ACHN (cell line): ENCODE data around the gene ATP6V0B.

ENCODE experiments used
- DNase-seq: peaks from one replicate; pipeline ENCODE4 v3.0.0-alpha.2; 2015
- in situ Hi-C: cut with HindIII; loops from 2 replicates; pipeline ENCODE4 v1.10.0; 2017; ENCODE audit warnings: low sequenced_read_pairs, low pct_ligation_motif_present, low pct_unique_long_range_greater_than_20kb

Gene ATP6V0B

DNA sequence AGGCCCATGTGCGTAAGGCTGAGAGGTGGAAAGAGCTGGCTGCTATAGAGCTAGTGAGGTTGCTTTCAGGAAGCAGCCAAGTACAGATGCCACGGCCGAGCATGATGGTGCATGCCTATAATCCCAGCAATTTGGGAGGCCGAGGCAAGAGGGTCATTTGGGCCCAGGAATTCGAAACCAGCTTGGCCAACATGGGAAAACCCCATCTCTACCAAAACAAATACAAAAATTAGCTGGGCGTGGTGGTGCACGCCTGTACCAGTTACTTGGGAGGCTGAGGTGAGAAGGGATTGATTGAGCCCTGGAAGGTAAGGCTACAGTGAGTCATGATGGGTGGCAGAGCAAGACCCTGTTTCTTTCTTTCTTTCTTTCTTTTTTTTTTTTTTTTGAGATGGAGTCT is 19.3 kb downstream of the ATP6V0B start:
- DNase-seq: no peak
- in situ Hi-C loops: no loop called here

DNA sequence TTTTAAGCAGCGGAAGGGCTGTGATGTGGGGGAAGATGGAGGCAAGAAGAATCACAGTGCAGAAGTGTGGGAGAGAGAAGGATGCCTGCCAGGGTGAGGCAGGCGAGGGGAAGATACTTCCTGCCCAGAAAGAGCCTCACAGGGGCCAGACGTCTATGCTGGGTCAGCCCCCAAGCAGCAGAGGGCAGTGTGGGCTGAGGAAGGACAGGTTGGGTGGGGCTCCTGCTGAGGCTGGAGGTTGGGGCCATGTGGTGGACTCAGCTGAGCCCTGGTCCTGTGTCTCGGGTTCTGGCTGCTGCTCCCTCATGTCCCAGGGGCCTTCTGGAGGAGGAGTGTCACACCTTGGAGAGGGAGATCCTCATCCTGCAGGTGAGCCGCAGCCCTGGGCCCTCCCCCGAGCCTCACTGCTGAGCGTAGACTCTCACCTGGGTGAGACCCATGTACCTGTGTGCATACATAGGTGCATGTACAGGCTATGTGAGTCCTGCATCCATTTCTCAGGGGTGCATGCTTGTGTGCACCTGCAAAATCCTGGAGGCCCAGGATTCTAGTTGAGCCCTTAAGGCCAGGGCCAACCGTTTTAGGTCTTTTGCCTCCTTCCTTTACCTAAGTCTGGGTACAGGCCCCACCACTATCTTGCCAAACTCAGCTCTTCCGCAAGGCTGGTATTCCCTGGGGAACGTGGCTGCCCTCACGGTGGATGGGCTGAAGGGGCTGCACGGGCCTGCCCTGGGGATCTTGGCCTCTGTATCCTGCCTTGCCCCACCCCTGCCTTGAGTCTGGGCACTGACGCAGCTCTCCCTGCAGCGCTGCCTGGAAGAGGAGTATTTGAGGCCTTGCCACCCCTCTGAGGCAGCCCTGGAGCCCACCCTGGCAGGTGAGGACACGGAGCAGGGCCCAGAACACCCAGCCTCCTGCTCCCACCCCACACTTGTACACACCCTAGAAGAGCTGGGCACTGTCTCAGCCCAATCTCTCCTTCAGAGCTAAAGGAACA is 20.3 kb downstream of the ATP6V0B start:
- in situ Hi-C loops: no loop called here

DNA sequence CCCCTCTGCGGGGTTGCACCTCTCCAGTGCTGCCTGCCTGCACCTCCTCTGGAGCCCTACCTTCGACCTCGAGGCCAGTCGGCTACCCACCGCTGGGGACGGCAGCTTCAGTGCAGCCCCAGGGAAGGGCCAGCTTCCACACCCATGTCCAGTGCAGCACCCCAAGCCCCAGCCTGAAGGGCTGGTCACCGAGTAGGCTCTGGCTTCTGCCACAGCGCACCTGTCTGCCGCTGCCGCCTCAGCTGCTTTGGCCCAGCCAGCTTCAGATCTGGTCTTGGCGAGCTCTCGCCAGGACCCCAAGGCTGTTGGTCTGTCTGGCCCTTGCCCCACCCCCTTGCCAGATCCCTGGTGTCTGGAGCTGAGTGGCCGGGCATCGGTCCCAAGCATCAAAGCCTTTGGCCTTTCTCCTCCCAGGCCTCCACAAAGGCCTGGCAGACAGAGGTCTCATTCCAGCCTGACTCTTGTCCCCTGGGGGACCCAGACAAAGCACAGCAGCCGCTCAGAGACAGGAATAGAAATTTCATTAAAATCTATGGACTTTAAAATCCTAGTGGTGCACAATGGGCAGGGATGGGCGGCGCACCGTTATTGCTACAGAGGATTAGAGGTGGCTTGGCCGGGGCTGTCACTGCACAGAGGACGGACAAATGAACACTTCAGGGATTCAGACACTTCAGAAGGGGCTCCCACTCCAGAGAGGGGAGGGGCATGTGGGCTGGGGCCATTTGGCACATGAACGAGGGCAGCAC is 21.4 kb downstream of the ATP6V0B start:
- no peak for DNase-seq
- in situ Hi-C loops: no loop called here

More for the DNA sequence above, 20.3 kb downstream of the ATP6V0B start:
- DNase-seq: peak; percentile 36

DNA sequence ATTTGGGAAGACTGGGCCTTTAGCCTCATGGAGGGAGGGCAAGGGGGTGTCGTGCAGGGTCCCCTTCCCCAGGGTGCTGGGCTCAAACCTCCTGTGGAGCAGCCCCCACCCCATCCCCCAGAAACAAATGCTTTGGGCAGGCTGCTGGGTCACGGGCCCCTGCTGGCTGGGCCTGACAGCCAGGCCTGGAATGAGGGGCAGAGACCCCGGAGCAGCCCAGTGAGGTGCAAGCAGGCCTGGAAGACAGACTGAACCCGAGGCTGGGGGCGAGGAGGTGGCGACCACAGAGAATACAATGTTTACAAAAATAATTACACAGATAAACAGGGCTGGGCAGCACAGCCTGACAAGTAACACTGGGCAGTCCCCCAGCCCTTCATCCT is 22.0 kb downstream of the ATP6V0B start:
- no peak for DNase-seq
- in situ Hi-C loops: no loop called here

DNA sequence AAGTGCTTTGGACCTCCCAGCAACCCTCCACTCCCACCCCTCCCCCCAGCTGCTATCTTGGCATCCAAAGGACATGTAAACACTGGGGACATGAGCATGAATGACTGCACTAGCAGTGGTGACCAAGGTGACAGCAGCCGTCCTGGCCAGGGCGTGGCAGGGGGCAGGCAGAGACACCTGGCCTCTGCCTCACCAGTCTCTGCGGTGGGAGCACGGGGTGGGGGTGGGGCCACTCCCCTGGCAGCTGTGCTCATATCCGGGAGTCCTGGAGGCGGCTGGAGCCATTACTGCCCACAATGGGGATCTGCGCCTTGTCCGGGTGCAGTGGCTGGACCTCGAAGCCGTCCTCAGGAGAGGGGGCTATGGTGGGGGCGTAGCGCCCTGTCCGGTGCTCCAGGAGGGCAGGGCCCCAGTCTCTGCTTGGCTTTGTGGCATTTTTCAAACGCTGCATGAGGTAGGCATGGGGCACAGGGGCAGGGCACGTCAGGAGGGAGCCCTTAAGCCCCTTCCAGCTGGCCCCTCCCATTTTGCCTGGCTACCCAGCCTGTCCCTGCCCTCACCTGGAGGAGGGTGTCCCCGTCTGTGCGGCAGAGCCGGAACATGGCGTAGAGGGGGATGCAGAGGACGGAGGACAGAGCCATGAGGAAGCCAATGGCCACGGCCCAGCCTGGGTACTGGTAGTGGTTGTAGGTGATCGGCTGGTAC is 22.7 kb downstream of the ATP6V0B start:
- no peak for DNase-seq
- in situ Hi-C loops: no loop called here

DNA sequence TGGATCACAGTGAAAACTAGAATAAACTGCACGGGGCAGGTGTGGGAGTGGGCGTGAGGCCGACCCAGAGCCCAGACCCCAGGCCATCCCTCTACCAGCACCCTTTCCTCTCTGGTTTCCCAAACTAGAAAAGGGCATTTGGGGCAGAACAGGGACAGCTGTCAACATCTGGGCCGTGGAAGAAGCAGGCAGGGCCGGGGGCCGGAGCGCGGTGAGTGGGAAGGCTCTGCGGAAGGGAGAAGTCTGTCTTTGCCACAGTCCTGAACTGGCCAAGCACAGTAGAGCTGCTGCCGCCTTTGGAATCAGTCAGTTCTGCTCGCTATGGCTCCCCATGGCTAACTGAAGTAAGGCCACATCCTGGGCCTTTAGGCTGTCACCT is 23.2 kb downstream of the ATP6V0B start:
- in situ Hi-C loops: no loop called here
- no peak for DNase-seq

DNA sequence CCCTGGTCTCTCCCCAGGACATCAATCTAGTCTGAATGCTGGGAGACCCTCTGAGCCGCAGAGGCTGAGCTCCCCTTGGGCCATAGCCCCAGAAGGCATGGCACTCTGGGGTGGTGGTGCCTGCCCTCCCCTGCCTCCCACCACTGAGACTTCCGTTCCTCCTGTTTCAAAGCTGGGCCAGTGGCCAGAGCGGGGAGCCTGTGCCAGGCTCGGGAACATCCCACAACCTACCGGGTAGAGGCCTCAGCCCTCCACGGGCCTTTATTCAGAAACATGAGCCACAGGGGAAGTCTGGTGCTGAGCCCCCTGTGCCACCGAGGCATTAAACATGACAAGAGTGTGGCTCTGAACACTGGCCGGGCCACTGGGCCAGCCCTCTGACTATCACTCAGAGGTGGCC is 24.7 kb downstream of the ATP6V0B start:
- in situ Hi-C loops: no loop called here
- no peak for DNase-seq

DNA sequence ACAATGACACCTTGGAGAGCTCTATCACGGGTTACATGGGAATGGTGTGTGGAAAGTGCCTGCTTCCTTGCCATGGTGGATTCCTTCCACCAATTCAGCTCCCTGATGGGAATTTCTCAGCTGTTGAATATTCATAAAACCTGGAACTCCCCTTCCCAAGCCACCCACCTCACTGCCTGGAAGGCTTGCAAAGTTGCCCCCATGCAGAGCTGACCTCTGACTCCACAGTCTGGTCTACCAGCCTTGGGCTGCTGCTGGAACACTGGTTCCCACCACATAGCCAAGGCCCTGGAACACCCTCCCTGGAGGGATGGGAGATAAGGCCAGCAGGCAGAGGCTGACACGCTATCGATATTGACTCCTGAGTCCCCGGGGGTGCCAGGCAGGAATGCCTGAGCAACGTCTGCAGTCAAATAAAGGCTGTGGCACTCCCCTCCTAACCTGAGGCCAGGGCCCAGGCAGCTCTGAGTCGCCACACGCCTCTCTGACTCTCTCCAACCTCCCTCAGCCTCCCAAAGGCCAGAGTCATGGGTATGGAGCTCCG is 25.4 kb downstream of the ATP6V0B start:
- in situ Hi-C loops: no loop called here
- no peak for DNase-seq

DNA sequence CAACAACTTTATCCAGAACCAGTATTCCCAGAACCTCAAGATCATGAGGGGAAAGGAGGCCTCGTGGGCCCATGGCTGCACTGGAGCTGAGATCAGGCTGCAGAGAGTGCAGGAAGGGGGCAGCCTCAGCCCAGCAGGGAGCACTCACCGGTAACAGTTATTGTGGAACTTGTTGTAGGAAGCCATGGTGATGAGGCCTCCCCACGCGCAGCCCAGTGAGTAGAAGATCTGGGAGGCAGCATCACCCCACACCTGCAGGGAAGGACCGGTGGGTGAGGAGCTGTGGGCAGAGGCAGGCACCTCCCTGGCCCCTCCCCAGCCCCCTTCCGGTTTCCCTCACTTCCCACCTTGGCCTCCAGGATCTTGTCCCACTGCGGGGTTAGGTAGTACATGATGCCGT is 27.4 kb downstream of the ATP6V0B start:
- DNase-seq: no peak
- in situ Hi-C loops: no loop called here

DNA sequence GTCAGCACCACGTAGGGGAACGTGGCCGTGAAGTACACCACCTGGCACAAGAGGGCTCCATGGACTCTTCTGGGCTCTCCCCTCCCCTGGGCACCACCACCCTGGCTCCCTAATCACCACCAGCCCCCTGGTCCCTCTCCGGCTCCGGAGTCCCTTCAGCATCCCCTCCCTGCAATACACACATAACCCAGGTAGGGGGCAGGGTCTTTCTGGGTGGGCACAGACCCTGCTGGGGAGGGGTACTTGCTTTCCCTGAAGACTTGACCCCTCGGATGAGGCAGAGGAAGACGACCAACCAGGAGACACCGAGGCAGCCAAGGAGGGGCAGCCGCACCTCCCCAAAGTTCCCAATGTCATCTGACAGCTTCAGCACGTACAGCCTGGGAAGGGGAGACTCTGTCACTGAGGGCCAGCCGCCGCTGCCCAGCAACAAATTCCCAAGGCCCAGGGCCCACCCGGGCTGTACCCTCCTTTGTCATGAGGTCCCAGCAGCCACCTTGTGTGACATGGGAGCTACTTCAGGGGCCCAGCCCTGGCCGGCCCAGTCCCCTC is 27.9 kb downstream of the ATP6V0B start:
- in situ Hi-C loops: no loop called here
- DNase-seq: no peak

DNA sequence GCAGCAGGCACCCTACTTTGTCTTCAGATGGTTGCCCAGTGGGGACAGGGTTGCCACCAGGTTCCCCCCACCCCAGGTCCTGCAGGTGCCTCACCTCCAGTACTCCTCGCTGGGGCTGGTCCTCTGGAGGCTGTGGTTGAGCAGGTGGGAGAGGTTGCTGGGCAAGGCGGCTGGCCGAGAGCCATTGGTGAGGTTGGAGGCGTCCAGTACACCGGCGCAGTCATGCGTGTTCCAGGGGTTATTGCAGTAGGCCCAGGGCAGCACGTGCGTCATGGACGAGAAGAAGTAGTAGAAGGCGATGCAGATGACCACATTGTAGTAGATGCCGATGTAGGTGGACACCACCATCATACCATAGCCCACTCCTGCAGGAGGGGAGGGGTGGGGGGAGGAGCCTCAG is 33.5 kb downstream of the ATP6V0B start:
- no peak for DNase-seq
- in situ Hi-C loops: no loop called here

DNA sequence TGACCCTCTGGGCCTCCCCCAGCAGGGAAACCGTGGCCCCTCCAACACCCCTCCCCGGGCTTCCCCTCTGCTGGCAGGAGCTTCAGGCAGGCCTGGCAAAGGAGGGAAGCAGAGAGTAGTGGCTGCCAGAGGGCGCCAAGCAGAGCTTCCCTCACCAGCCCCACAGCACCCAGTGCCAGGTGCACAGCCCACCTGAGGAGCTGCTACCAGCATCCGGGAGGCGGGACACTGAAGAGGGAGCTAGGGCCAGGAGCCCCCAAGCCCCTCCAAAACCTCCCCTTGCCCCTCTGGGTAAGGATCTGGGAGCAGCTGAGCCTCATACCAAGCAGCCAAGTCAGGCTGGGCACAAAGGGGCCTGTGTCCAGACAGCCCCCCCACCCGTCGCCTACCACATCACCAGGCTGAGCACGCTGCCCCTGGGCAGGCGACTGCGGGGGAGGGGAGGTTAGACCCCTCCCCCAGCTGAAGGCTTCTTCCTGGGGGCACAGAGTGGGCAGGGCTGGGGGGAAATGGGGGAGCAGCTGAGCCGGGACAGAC is 36.2 kb downstream of the ATP6V0B start:
- DNase-seq: no peak
- in situ Hi-C loops: no loop called here

DNA sequence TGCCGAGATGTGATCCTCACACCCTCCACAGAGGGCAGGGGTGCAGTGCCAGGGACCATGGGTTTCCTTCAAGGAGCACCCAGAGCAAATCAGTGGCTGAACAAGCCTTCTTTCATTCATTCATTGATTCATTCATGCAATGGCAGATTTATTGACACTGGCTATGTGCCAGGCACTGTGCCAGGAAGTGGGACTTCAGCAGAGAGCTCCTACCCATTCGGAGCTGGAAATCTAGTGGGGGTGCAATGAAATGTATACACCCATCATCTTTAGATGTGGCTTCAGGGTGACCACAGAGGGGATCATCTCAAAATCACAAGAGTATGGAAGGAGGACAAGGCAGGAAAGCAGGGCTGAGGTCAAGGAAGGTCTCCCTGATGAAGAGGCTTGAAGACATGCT is 37.6 kb downstream of the ATP6V0B start:
- in situ Hi-C loops: no loop called here

DNA sequence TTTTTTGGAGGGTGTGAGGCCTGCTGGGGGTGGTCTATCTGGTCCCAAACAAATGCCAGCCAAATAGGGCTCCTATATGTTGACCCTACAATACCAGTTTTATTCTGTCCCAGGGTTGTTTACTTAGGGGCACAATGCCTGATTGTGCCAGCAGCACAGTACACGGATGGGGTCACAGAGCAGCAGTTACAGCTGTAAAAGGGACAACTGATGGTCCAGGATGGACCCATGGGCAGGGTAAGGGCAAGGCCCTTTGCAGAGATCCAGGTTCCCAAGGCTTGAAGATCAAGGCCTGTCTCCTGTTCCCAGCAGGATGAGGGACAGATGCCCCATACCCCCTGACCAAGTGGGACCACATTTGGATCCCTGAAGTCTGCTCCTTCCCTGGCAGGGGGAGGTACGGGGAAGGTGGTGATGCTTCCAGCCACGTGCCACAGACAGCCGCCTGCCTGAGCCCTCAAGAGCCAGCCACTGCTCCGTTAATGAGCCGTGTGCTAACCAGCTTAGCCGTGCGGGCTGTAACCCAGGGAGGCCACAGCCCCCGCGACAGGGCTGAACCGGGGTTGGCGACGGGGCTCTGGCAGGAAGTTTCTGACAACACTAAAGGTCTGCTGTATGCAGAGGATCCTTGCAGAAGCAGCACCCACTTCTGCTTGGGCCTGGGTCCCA is 38.3 kb downstream of the ATP6V0B start:
- in situ Hi-C loops: no loop called here
- DNase-seq: no peak

More for the DNA sequence above, 37.6 kb downstream of the ATP6V0B start:
- DNase-seq: no peak

DNA sequence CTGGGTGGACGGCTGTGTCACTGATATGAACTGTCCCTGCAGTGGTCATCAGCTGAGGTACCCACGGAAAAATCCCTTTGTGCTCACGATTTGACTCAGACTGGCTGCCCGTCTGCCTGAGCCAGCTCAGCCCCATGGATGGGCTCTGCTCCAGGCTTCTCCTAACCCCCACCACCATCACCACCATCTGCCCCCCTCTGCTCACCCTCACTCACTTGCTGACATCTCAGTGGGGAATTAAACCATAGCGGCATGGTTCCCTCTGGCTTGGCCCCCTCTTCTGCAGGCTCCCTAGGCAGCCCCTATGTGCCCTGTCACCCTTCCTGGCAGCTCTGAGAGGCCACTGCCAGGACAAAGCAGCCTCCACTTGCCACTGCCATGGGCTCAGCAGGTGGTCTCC is 39.2 kb downstream of the ATP6V0B start:
- in situ Hi-C loops: no loop called here
- DNase-seq: no peak

DNA sequence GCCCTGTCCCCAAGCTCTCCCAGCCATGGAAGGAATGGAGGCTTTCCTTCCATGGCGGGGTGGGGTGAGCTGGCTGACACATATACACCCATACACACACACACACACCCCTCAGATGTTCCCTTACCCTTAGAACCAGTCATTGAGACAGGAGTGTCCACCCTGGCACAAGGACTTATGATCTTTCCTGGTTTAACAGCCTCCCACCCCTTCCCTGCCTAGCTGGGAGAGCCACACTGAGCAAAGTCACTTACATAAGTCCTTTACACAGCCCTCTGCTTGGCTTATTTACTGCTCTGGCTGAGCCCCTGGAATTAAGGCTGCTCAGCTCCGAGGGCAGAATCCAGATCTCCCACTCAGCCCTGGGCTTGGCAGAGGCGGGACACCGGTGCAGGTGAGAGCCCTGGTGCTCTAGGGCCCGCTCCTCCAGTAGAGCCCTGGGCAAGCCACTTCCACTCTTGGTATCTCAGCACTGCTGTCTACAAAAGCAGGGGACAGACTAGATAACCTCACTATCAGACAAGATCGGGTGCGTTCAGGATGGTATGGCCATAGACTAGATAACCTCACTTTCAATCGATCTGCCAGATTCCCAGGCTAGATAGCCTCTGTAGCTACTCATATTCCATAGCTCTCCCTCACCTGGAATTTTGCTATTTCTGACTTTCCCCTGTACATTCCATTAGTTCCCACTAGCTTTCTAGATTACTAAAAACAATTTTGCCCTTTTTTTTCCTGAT is 39.8 kb downstream of the ATP6V0B start:
- in situ Hi-C loops: no loop called here
- no peak for DNase-seq

DNA sequence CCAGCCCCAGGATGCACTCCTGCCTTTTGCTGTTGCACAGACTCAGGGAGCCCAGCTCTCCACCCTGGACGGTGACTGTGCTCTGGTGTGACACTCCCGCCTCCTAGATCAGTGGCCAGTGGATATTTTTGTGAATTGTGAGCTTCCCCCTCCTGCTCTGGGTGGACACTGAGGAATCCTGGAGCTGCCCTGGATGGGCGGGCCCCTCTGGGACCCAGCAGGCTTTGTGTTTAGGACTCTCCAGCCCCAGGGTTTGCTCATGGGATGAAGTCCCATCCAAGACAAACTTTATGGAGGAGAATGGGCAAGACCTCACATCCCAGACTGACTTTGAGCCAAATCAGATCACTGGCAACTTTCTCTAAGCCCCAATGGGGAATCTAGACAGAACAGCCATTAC is 40.4 kb downstream of the ATP6V0B start:
- no peak for DNase-seq

More for the DNA sequence above, 40.4 kb downstream of the ATP6V0B start:
- in situ Hi-C loops: no loop called here
